Psoas muscle (tissue), 8 donors: ENCODE results near the gene CDCA4. TPM values are rescaled to one million over a fixed set of nuclear protein-coding genes. Genes with fewer than 3 reads are reported as not detected.
"Not testable (repeated sequence)": the region's sequence is repeated elsewhere in the genome, so short reads cannot be mapped to it uniquely, and the experiment has no call there.

Source experiments
- ATAC-seq, 4 donors: fragments of 200-7000 bp; cut with Tn5 transposase; one replicate each; pipeline ENCODE4 v1.9.1; 2020; ENCODE audit warnings: moderate library complexity in 3 of 4, mild to moderate bottlenecking in 2 of 4
- DNase-seq, 2 donors: peaks; one replicate each; pipeline ENCODE4 v3.0.0-alpha.2; 2020
- H3K27ac ChIP-seq: fragments of 200-600 bp; one replicate; pipeline ENCODE4 v1.8.0; 2022
- H3K27me3 ChIP-seq, 3 donors: fragments of 200-600 bp in 1 of 3; one replicate each; pipeline versions ENCODE4 v1.6.1 to v1.8.0; 2013 to 2022; ENCODE audit warnings: low read length in 2 of 3, mild to moderate bottlenecking in 2 of 3, moderate library complexity in 1 of 3; ENCODE audit not compliant: insufficient read depth in 3 of 3
- H3K36me3 ChIP-seq, 2 donors: fragments of 200-600 bp in 1 of 2; one replicate each; pipeline versions ENCODE4 v1.6.1 to v1.8.0; 2013 to 2022; ENCODE audit warnings: low read depth in 1 of 2, mild to moderate bottlenecking in 1 of 2, moderate library complexity in 1 of 2; ENCODE audit not compliant: insufficient read depth in 1 of 2
- H3K4me1 ChIP-seq: fragments of 200-600 bp; one replicate; pipeline ENCODE4 v1.8.0; 2022
- H3K4me3 ChIP-seq: fragments of 200-600 bp; one replicate; pipeline ENCODE4 v1.8.0; 2022; ENCODE audit warnings: mild to moderate bottlenecking
- H3K9me3 ChIP-seq: fragments of 200-600 bp; one replicate; pipeline ENCODE4 v1.8.0; 2022
- WGBS, 3 donors: extraction: QIAGEN DNeasy Blood & Tissue Kit; methylation state at CpG; one replicate each; pipeline versions ENCODE4 v1.1.6 to v1.1.7; 2013; 5-methylcytosine and 5-hydroxymethylcytosine counted together
- intact Hi-C, 2 donors: fragments of 100-400 bp; cut with DNase I; formaldehyde crosslinking; loops; one replicate each; pipeline versions ENCODE4 v1.11.0 to v1.14.2; 2022
- polyA plus RNA-seq, 3 donors: library from polyadenylated mRNA; stranded (reverse); fragments of 200-250 nt; gene quantifications; one replicate each; pipeline ENCODE4 v1.2.3, GENCODE V29; 2013
- total RNA-seq, 4 donors: library from RNA; stranded (reverse); fragmentation: NEBNext Ultra II Directional in 2 of 4; extraction: Animal tissue kit (Norgen Biotek cat#: 25700) in 2 of 4; gene quantifications; one replicate each; pipeline versions ENCODE4 v1.2.1 to v1.2.4, GENCODE V29; 2021 to 2023
- TF ChIP-seq, protein P1 (sequence below): fragments of 200-600 bp; IDR thresholded peaks from one replicate; pipeline ENCODE4 v1.8.0; 2022; ENCODE audit warnings: antibody characterized with exemption
- donor health status: healthy with polysubstance abuse.
- donor health status: DM: no; HTN: no; CAD: no; lungs with moderate emphysema.
- donor health status: Bipolar disorder and iron deficiency.
- donor health status: healthy.
- donor health status: DM: yes; HTN: yes; CAD: no.
- donor health status: DM: no; HTN: no; CAD: no.
- donor health status: DM: no; HTN: no; CAD: no.
- donor health status: DM: yes; HTN: yes; CAD: no.

The CDCA4 gene
- total and polyA plus RNA-seq, 7 donors: 0.79 to 3.3 (median 1.3) TPM

- H3K27ac ChIP-seq: no peak overlapping the region
- H3K4me1 ChIP-seq: no peaks in the 10 kb centered on the region
- H3K4me3 ChIP-seq: no peak overlapping the region
- intact Hi-C loops: no loop called here
- no peaks in the 10 kb centered on the region for H3K9me3 ChIP-seq
- ATAC-seq: no peak
- TF ChIP-seq, protein P1, sequence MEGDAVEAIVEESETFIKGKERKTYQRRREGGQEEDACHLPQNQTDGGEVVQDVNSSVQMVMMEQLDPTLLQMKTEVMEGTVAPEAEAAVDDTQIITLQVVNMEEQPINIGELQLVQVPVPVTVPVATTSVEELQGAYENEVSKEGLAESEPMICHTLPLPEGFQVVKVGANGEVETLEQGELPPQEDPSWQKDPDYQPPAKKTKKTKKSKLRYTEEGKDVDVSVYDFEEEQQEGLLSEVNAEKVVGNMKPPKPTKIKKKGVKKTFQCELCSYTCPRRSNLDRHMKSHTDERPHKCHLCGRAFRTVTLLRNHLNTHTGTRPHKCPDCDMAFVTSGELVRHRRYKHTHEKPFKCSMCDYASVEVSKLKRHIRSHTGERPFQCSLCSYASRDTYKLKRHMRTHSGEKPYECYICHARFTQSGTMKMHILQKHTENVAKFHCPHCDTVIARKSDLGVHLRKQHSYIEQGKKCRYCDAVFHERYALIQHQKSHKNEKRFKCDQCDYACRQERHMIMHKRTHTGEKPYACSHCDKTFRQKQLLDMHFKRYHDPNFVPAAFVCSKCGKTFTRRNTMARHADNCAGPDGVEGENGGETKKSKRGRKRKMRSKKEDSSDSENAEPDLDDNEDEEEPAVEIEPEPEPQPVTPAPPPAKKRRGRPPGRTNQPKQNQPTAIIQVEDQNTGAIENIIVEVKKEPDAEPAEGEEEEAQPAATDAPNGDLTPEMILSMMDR: no peak
- 82 to 88% (median 84%) methylated on average over 9 to 14 of the region's 14 CpGs for WGBS, 3 donors
- H3K36me3 ChIP-seq: no peaks in the 10 kb centered on the region
- peaks cover 0 to 20% (median 6%) of the 10 kb centered on the region in 3 donors for H3K27me3 ChIP-seq
- DNase-seq: no peak
Observed at GRCh38 chr14:105039458-105040205, 18.7 kb upstream of the CDCA4 start.

DNA sequence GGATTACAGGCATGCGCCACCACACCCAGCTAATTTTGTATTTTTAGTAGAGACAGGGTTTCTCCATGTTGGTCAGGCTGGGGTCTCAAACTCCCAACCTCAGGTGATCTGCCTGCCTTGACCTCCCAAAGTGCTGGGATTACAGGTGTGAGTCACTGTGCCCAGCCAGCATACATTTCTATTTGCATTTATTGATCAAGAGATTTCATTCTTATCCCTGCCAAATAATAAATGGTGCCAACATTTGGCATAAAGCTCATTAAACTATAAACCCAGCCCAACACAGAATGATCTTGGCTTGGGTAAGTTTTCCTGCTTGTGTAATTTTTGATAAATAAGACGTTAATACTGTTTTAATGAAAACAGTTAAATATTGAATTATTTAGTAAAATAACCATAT is 14.7 kb upstream of the CDCA4 start:
- not testable (repeated sequence) for DNase-seq

DNA sequence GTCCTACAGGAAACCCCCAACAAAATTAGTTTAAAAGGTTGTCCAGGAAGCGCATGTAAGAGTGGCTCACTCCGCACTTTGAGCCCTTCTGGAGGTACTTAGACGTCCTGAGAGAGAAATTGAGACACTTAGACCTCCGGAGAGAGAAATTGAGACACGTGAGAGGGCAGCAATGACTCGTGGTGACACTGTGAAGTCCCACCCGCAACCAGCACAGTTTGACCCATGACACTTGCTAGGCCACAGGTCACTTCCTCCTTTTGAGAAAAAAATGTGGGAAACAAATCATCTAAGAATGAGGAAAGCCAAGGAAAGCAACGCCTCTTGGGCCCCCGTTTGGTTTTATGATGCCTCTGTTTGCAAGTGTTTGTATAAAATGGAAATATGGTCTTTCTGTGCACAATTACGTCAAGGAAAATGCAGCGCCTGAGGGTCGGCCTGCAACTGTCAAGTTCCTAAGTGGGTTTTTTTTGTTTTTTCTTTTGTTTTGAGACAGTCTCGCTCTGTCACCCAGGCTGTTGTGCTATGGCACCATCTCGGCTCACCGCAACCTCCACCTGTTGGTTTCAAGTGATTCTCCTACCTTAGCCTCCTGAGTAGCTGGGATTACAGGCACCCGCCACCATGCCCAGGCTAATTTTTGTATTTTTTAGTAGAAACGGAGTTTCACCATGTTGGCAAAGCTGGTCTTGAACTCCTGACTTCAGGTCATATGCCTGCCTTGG is 13.6 kb upstream of the CDCA4 start:
- Histone ChIP-seq H3K9me3 (no peaks in the 10 kb centered on the region), H3K4me1 (no peaks in the 10 kb centered on the region), H3K36me3 (no peaks in the 10 kb centered on the region), H3K27ac (no peak overlapping the region), H3K4me3 (no peak overlapping the region), H3K27me3 (peaks cover 0 to 51% (median 0%) of the 10 kb centered on the region in 3 donors)
- ATAC-seq: no peak
- 72 to 82% (median 77%) methylated on average over 17 of the region's 17 CpGs for WGBS, 3 donors
- no peak for DNase-seq
- intact Hi-C loops: no loop called here
- TF ChIP-seq, protein P1: no peak

More for the DNA sequence above, 14.7 kb upstream of the CDCA4 start:
- H3K9me3 ChIP-seq, H3K4me3 ChIP-seq, H3K4me1 ChIP-seq, intact Hi-C loops, ATAC-seq, H3K36me3 ChIP-seq, H3K27ac ChIP-seq: not testable (repeated sequence)
- WGBS, 3 donors: 88 to 91% (median 88%) methylated on average over 2 of the region's 2 CpGs
- H3K27me3 ChIP-seq: peaks cover 0 to 47% (median 0%) of the 10 kb centered on the region in 3 donors

DNA sequence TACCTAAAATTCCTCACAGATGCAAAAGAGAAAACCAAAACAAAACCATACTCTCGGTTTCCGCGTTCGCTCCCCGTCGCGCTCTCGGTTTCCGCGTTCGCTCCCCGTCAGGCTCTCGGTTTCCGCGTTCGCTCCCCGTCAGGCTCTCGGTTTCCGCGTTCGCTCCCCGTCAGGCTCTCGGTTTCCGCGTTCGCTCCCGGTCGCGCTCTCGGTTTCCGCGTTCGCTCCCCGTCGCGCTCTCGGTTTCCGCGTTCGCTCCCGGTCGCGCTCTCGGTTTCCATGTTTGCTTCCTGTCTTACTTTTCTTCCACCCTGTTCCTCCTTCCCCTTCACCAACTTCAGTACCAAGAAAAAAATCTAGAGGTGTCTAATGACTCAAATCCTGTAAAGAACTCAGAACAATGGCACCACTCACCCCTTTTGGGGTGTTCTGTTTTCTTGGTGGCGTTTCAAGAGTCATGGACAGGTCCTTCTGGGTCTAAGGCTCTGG is 12.6 kb upstream of the CDCA4 start:
- H3K4me1 ChIP-seq, H3K27ac ChIP-seq, ATAC-seq, H3K9me3 ChIP-seq, intact Hi-C loops, H3K36me3 ChIP-seq, DNase-seq: not testable (repeated sequence)
- Histone ChIP-seq H3K27me3 (peaks cover 0 to 51% (median 2%) of the 10 kb centered on the region in 3 donors), H3K4me3 (peak overlapping the region; percentile 60)
- WGBS, 3 donors: 7 to 37% (median 7%) methylated on average over 38 to 45 of the region's 45 CpGs

- H3K4me1 ChIP-seq, ATAC-seq, H3K27ac ChIP-seq, DNase-seq, H3K4me3 ChIP-seq, H3K9me3 ChIP-seq, intact Hi-C loops, H3K36me3 ChIP-seq: not testable (repeated sequence)
- peaks cover 0 to 51% (median 2%) of the 10 kb centered on the region in 3 donors for H3K27me3 ChIP-seq
- WGBS, 3 donors: 81 to 94% (median 93%) methylated on average over 5 of the region's 5 CpGs
Observed at GRCh38 chr14:105032451-105032901, 11.6 kb upstream of the CDCA4 start.
